MM.1S (cell line): ENCODE results near the gene CFAP77.

Source experiments
- DNase-seq: peaks from one replicate; pipeline ENCODE4 v3.0.0-alpha.2; 2015
- H2AFZ ChIP-seq: fragments of 300-600 bp; sonication (generic); 2 replicates; pipeline ENCODE4 v1.6.0; 2016; ENCODE audit warnings: antibody characterized with exemption, low read length
- H3F3A ChIP-seq: fragments of 300-600 bp; sonication (generic); 2 replicates; pipeline ENCODE4 v1.6.1; 2016; ENCODE audit warnings: mild to moderate bottlenecking, antibody characterized with exemption, low read length, moderate library complexity, mixed read lengths; ENCODE audit not compliant: insufficient read depth
- H3K27ac ChIP-seq: fragments of 300-600 bp; sonication (generic); 2 replicates; pipeline ENCODE4 v1.5.1; 2016; ENCODE audit warnings: mild to moderate bottlenecking, low read length
- H3K27me3 ChIP-seq: fragments of 300-600 bp; sonication (generic); replicated peaks from 2 replicates; pipeline ENCODE4 v1.6.0; 2016; ENCODE audit warnings: low read length; ENCODE audit not compliant: insufficient read depth
- H3K36me3 ChIP-seq: fragments of 300-600 bp; sonication (generic); replicated peaks from 2 replicates; pipeline ENCODE4 v1.6.1; 2016; ENCODE audit warnings: mild to moderate bottlenecking, low read length, mixed read lengths; ENCODE audit not compliant: insufficient read depth
- H3K4me1 ChIP-seq: fragments of 300-600 bp; sonication (generic); 2 replicates; pipeline ENCODE4 v1.6.1; 2016; ENCODE audit warnings: low read length, mixed read lengths
- H3K4me2 ChIP-seq: fragments of 300-600 bp; sonication (generic); 2 replicates; pipeline ENCODE4 v1.6.0; 2016; ENCODE audit warnings: low read depth, low read length
- H3K4me3 ChIP-seq: fragments of 300-600 bp; sonication (generic); 2 replicates; pipeline ENCODE4 v1.5.1; 2016; ENCODE audit warnings: low read length, mixed read lengths
- H3K79me2 ChIP-seq: fragments of 300-600 bp; sonication (generic); 2 replicates; pipeline ENCODE4 v1.6.1; 2016; ENCODE audit warnings: mixed run types, low read length, mixed read lengths
- H3K9ac ChIP-seq: fragments of 300-600 bp; sonication (generic); 2 replicates; pipeline ENCODE4 v1.6.1; 2016; ENCODE audit warnings: low read length, mixed read lengths
- H3K9me2 ChIP-seq: fragments of 300-600 bp; sonication (generic); replicated peaks from 2 replicates; pipeline ENCODE4 v1.6.1; 2016; ENCODE audit warnings: mild to moderate bottlenecking, low read length, mixed read lengths; ENCODE audit not compliant: insufficient read depth
- H3K9me3 ChIP-seq: fragments of 300-600 bp; sonication (generic); replicated peaks from 2 replicates; pipeline ENCODE4 v1.6.1; 2016; ENCODE audit warnings: mild to moderate bottlenecking, low read length, mixed read lengths; ENCODE audit not compliant: insufficient read depth
- H4K20me1 ChIP-seq: fragments of 300-600 bp; sonication (generic); 2 replicates; pipeline ENCODE4 v1.6.1; 2016; ENCODE audit warnings: mild to moderate bottlenecking, low read length, moderate library complexity, mixed read lengths; ENCODE audit not compliant: insufficient read depth
- CTCF ChIP-seq: fragments of 300-600 bp; sonication (generic); IDR thresholded peaks from 2 replicates; pipeline ENCODE4 v1.5.1; 2016; ENCODE audit warnings: antibody characterized with exemption, low read length, mixed read lengths
- EZH2 ChIP-seq: fragments of 300-600 bp; sonication (generic); optimal IDR thresholded peaks from 2 replicates; pipeline ENCODE3; 2017; ENCODE audit warnings: low read depth, mild to moderate bottlenecking, antibody characterized with exemption, low read length, mixed read lengths
- EZH2phosphoT487 ChIP-seq: fragments of 300-600 bp; sonication (generic); IDR thresholded peaks from 2 replicates; pipeline ENCODE4 v1.6.1; 2018; ENCODE audit warnings: antibody characterized with exemption, low read length

Gene CFAP77

DNA sequence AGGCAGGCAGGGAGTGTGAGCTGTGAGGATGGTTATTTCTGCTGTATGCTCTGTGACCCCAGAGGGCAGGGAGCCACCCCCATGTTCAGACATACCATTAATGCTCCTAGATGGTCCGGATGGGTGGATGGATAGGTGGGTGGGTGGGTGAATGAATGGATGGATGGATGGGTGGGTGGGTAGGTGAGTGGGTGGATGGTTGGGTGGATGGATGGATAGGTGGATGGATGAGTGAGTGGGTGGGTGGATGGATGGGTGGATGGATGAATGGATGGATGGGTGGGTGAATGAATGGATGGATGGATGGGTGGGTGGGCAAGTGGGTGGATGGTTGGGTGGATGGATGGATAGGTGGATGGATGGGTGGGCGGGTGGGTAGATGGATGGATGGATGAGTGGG lies 109.0 kb downstream of the CFAP77 start:
- no peak for DNase-seq

GRCh38 chr9:132520612-132521011 lies 110.6 kb downstream of the CFAP77 start:
- Histone ChIP-seq H3K9me2 (no peaks in the 10 kb centered on the region), H3K4me3 (no peak overlapping the region), H3K9ac (no peak overlapping the region), H3K27ac (no peak overlapping the region), H3K9me3 (no peaks in the 10 kb centered on the region), H3K4me1 (no peaks in the 10 kb centered on the region), H3K79me2 (no peaks in the 10 kb centered on the region), H3K27me3 (peaks cover 89% of the 10 kb centered on the region), H4K20me1 (no peaks in the 10 kb centered on the region), H3K36me3 (no peaks in the 10 kb centered on the region), H2AFZ (no peak overlapping the region), H3K4me2 (no peak overlapping the region), H3F3A (no peaks in the 10 kb centered on the region)
- TF ChIP-seq CTCF: no peak
- no peak for TF ChIP-seq EZH2
- TF ChIP-seq EZH2phosphoT487: no peak
- DNase-seq: no peak

More for the DNA sequence above, 109.0 kb downstream of the CFAP77 start:
- Histone ChIP-seq H3K27me3 (peaks cover 90% of the 10 kb centered on the region), H3K79me2 (no peaks in the 10 kb centered on the region), H3K4me1 (no peaks in the 10 kb centered on the region), H3K9me3 (no peaks in the 10 kb centered on the region), H3F3A (no peaks in the 10 kb centered on the region), H3K9ac (no peak overlapping the region), H3K4me3 (no peak overlapping the region), H3K9me2 (no peaks in the 10 kb centered on the region), H3K4me2 (no peak overlapping the region), H3K27ac (no peak overlapping the region), H2AFZ (no peak overlapping the region), H3K36me3 (no peaks in the 10 kb centered on the region), H4K20me1 (no peaks in the 10 kb centered on the region)
- TF ChIP-seq CTCF (no peak), EZH2phosphoT487 (no peak), EZH2 (no peak)

GRCh38 chr9:132525308-132526023 lies 115.5 kb downstream of the CFAP77 start:
- Histone ChIP-seq H3K4me1 (no peaks in the 10 kb centered on the region), H3K4me2 (no peak overlapping the region), H3K9me2 (no peaks in the 10 kb centered on the region), H3K36me3 (no peaks in the 10 kb centered on the region), H3K4me3 (no peak overlapping the region), H3K9ac (no peak overlapping the region), H2AFZ (no peak overlapping the region), H3K27me3 (peaks cover 65% of the 10 kb centered on the region), H3F3A (no peaks in the 10 kb centered on the region), H3K79me2 (no peaks in the 10 kb centered on the region), H4K20me1 (no peaks in the 10 kb centered on the region), H3K9me3 (no peaks in the 10 kb centered on the region), H3K27ac (no peak overlapping the region)
- no peak for TF ChIP-seq CTCF
- TF ChIP-seq EZH2phosphoT487: no peak
- no peak for TF ChIP-seq EZH2
- no peak for DNase-seq
